Type B pancreatic cell (in vitro differentiated cells): ENCODE data around the gene FAM120B. TPM values are rescaled to one million over a fixed set of nuclear protein-coding genes. Genes with fewer than 3 reads are reported as not detected.
A peak's percentile ranks its signal among the peaks of the same experiment; 100 is the strongest.

Source experiments
- DNase-seq: peaks from one replicate; pipeline ENCODE4 v3.0.0; 2021; ENCODE audit warnings: mixed read lengths; ENCODE audit not compliant: unreplicated experiment; ENCODE audit errors: extremely low spot score
- H3K27ac Mint-ChIP-seq: 2 replicates; pipeline ENCODE4 v1.8.0; 2021; ENCODE audit warnings: mild to moderate bottlenecking, mixed read lengths
- H3K27me3 Mint-ChIP-seq: 2 replicates; pipeline ENCODE4 v1.8.0; 2021; ENCODE audit warnings: mixed read lengths
- H3K36me3 Mint-ChIP-seq: 2 replicates; pipeline ENCODE4 v1.8.0; 2021; ENCODE audit warnings: mixed read lengths
- H3K4me1 Mint-ChIP-seq: one replicate; pipeline ENCODE4 v1.8.0; 2021; ENCODE audit warnings: mixed read lengths; ENCODE audit not compliant: unreplicated experiment
- H3K4me3 Mint-ChIP-seq: 2 replicates; pipeline ENCODE4 v1.8.0; 2021; ENCODE audit warnings: mild to moderate bottlenecking, mixed read lengths
- H3K9me3 Mint-ChIP-seq: 2 replicates; pipeline ENCODE4 v1.8.0; 2021; ENCODE audit warnings: mixed read lengths
- CTCF ChIP-seq: fragments of 200-600 bp; sonication (generic); conservative IDR thresholded peaks from 2 replicates; pipeline ENCODE4 v1.5.0; 2021; ENCODE audit warnings: antibody characterized with exemption, mild to moderate bottlenecking
- total RNA-seq: library from RNA; stranded (reverse); gene quantifications from 2 replicates; pipeline ENCODE4 v1.2.1, GENCODE V29; 2021; ENCODE audit warnings: low replicate concordance

Gene FAM120B
- total RNA-seq, 1 donor from 2014 or later, result 40.5 TPM

- no peak overlapping the region for H3K27ac Mint-ChIP-seq
- no peaks in the 10 kb centered on the region for H3K27me3 Mint-ChIP-seq
- no peak for TF ChIP-seq CTCF
- peaks cover 4% of the 10 kb centered on the region for H3K9me3 Mint-ChIP-seq
- H3K4me1 Mint-ChIP-seq, result peaks cover 25% of the 10 kb centered on the region
- H3K36me3 Mint-ChIP-seq, result peaks cover 29% of the 10 kb centered on the region
- no peak overlapping the region for H3K4me3 Mint-ChIP-seq
- DNase-seq, result no peak
These were observed 56.7 kb downstream of the FAM120B start for GRCh38 chr6:170363255-170363654.

- peaks cover 33% of the 10 kb centered on the region for H3K4me1 Mint-ChIP-seq
- no peak for DNase-seq
- no peak for TF ChIP-seq CTCF
- H3K27ac Mint-ChIP-seq, result peak overlapping the region; percentile 55
- peaks cover 32% of the 10 kb centered on the region for H3K36me3 Mint-ChIP-seq
- peaks cover 4% of the 10 kb centered on the region for H3K9me3 Mint-ChIP-seq
- H3K4me3 Mint-ChIP-seq, result peak overlapping the region; percentile 56
- H3K27me3 Mint-ChIP-seq, result no peaks in the 10 kb centered on the region
These were observed 58.6 kb downstream of the FAM120B start for GRCh38 chr6:170365121-170365520.

DNA sequence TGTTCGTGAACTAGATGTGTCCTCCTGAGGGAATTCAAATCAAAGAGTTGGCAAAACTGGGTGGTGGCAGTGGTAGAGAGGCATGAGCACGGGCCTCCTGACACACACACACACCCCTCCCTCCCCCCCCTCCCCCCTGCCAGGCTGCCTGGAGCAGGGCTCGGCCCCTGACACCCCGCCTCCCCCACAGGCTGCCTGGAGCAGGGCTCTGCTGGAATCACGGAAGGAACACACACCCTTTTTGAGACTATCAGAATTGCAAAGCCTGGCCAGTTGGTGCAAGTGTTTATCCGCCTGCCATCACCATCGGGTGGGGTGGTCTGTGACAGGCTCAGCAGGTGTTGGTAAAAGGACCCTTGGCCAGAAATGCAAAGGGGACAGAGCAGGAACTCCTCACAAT, 59.0 kb downstream of the FAM120B start:
- Mint-ChIP-seq H3K27me3 (no peaks in the 10 kb centered on the region), H3K4me3 (peak overlapping the region; percentile 85), H3K9me3 (peaks cover 4% of the 10 kb centered on the region), H3K27ac (peak overlapping the region; percentile 98), H3K4me1 (peaks cover 36% of the 10 kb centered on the region), H3K36me3 (peaks cover 34% of the 10 kb centered on the region)
- DNase-seq, result no peak
- no peak for TF ChIP-seq CTCF

DNA sequence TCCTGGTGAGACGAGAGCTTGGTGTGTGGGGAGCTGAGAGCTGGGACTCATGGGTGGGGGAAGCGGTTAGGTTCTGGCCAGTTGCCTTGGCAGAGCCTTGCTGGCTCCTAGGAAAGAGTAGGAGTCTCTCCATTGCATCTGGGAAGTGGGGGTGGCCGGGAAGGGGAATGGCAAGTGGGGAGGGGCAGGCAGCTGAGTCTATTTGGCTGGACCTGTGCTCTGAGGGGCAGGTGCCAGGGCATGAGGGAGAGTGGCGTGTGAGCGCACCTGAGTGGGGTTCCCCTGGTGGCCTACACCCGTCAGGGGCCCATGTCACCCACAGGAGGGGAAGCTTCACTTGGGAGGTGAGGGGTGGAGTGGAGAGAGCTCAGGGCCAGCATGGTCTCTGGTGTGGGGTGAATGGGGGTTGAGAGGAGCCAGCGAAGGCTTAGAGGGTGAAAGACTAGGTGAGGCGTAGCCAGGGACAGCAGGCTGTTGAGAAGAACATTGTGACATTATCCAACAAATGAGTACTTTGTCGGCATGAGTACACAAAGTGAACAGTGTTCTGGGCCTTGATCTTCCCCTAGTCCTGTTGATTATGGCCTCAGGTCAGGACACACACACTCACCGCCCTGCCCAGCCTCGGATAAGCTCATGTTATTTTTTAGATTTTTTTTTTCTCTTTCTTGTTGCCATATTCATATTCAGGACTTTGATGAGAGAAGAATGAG, 59.8 kb downstream of the FAM120B start:
- Mint-ChIP-seq H3K36me3 (peaks cover 38% of the 10 kb centered on the region), H3K4me1 (peaks cover 44% of the 10 kb centered on the region), H3K9me3 (peaks cover 4% of the 10 kb centered on the region), H3K27me3 (no peaks in the 10 kb centered on the region), H3K4me3 (peak overlapping the region; percentile 85), H3K27ac (peak overlapping the region; percentile 98)
- DNase-seq, result no peak
- no peak for TF ChIP-seq CTCF

DNA sequence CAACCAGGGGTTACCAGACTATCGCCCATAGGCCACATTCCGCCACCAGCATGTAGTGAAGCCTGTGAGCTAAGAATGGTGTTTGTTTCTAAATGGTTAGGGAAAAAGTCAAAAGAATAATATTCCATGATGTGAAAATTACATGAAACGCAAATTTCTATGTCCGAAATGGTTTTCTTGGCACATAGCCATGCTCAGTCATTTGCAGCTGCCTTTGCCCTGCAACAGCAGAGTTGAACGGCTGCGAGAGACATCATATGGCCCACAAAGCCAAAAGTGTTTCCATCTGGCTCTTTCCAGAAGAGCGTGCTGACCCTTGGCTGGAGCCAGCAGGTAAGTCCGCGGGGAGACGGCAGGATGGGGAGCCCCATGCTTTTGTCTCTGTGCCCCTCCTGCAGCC, 60.7 kb downstream of the FAM120B start:
- TF ChIP-seq CTCF, result no peak
- H3K9me3 Mint-ChIP-seq, result peaks cover 4% of the 10 kb centered on the region
- H3K36me3 Mint-ChIP-seq, result peaks cover 38% of the 10 kb centered on the region
- no peak for DNase-seq
- H3K27ac Mint-ChIP-seq, result peak overlapping the region; percentile 98
- no peaks in the 10 kb centered on the region for H3K27me3 Mint-ChIP-seq
- peaks cover 48% of the 10 kb centered on the region for H3K4me1 Mint-ChIP-seq
- H3K4me3 Mint-ChIP-seq, result no peak overlapping the region
